HG02938 (cell line): Measurements from ENCODE around the gene CIRBP.
A peak's percentile ranks its signal among the peaks of the same experiment; 100 is the strongest.

Experiments used
- ATAC-seq: cut with Tn5 transposase; IDR thresholded peaks from one replicate; pipeline ENCODE4 v1.9.1; 2021; ENCODE audit warnings: mild to moderate bottlenecking, moderate library complexity; ENCODE audit not compliant: unreplicated experiment

CIRBP gene

DNA sequence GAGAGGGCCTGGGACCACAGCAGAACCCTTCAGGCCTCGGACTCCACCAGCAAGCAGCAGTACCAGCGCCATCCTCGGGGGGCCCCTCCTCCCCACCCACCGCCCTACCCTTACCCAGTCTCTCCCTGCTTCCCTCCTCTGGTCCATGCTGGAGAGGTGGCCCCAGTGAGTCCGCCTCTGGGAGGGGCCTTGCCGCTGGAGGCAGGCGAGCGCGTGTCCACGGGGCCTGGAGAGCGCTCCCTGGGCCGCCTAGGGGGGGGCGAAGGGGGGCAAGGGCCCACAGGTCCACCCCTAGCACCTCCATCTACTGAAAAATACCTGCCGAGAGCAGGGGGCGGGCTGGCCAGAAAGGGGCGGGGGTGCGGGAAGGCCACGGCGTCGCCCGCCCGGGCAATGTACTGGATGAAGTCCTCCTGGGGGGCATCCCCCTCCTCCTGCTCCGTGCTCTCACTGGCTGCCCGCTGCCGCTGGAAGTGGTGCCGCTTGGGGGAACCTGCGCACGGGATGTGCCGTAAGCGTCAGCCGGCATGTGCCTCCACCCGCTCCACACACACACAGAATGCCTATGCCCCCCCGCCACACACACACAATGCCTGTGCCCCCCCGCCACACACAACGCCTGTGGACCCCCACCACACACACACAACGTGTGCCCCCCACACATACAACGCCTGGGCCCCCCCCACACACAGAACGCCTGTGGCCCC, 38.2 kb upstream of the CIRBP start:
- no peak for ATAC-seq

DNA sequence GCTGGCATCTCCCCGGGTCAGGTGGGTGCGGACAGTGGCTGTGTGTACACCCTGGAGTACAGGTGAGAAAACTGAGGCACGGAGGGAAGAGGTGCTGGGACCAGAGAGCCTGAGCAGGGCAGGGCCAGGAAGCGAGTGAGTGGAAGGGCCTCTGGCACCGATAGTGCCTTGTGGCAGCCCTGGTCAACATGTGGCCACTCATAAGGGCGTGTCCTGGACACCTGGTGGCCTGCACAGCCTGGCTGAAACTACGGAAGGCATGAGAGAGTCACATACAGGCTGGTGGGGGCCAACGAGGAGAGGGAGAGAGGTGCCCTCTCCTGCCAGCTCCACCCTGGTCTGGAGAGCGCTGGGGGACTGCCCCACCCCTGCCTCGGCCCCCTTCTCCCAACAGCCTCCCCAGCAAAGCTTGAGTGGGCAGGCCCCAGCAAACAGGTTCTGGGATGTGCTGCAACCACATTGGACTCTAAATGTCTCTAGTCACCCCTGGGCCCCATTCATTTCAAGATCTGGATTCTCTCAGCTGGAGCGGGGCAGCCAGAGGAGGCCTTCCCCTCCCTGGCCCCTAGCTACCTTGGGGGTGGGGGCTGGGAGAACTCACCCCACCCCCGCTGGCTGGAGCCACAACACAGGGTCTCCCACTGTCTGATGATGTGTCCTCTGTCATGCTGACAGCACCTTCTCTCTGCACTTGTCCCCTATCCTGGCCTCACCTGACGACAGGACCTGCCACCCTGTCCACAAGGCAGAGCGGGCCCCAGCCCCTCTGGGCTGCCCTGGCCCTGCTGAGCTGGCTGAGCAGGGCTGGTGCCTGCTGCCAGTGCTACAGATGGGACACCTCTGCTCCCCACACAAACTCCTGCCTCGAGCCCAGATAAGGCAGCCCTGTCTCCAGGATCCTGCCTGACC, 37.1 kb upstream of the CIRBP start:
- no peak for ATAC-seq

DNA sequence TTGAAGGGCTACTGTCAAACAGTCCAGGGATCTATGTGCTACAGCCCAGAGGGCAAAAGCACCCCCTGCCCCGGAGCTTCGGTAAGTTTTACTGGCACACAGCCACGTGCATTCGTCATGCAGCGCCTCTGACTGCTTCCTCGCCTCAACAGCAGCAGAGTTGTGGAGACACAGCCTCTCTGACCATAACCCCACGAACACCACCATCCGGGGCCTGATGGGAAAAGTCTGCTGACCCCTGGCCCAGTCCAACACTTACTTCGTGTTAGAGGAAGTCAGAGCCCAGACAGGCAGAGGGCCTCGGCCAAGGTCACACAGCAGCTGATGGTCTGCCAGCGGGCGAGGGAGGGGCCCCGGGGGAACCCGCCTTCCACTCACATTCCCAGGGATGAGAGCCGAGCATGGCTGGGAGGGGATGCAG, 36.5 kb upstream of the CIRBP start:
- ATAC-seq: no peak

DNA sequence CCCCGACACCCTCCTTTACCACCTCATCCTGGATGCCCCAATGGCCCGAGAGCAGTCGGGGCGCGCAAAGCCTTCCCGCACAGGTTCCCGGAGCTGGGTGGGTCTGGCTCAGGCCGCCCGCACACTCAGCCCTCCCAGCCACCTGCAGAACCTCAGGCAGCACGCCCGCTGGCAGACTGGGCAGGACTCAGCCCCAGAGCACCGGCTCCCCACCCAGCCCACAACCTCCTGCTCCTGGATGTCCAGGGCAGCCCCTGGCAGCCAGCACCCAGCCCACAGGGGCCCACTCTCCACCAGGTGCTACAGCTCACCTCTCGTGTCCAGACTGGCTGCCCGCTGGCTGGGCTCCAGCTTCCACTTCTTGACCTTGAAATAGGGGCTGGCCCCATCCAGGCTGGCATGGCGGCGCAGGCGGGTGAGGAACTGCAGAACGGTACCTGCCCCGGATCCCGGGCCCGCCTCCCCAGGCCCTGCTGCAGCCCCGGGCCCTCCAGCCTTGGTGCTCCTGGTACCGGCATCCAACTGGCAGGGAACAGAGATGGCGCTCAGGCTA, 35.9 kb upstream of the CIRBP start:
- ATAC-seq: no peak

DNA sequence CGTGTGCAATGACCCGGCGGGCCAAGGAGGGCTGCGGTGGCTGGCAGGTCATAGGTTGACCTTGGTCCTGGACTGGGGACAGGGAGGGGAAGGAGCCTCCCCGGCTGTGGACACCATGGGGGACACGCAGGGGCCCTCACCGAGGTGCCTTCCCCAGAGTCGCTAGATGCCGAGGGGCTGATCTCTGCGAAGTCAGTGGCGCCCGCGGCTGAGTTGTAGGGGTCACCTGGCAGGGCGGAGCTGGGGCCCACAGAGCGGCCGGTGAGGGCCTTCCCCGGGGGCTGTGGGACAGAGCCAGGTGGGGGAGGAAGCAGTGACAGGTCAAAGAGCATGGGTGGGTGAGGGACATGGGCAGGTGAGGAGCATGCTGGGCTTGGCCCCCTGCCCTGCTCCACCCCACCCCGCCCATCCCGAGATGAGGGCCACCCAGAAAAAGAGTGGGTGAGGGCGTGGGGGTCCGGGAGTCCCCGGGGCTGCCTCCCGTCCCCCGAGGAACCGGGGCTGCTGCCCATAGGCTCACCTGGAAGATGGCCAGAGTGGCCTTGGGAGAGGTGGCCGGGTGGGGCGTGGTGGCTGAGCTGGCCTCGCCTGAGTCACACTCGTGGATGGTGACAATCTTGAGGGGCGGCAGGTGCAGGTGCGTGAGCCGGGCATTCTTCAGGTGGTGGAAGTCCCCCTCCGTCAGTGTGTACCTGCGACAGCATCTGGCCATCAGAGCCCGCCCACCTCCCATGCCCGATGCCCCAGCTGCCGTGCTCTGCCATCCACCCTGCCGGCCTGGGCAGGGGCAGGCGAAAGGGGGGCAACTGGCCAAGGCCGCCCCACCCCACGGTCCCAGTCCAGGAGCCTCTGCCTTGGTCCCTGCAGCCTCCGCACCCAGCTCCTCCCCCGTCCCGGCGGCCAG, 34.8 kb upstream of the CIRBP start:
- no peak for ATAC-seq

DNA sequence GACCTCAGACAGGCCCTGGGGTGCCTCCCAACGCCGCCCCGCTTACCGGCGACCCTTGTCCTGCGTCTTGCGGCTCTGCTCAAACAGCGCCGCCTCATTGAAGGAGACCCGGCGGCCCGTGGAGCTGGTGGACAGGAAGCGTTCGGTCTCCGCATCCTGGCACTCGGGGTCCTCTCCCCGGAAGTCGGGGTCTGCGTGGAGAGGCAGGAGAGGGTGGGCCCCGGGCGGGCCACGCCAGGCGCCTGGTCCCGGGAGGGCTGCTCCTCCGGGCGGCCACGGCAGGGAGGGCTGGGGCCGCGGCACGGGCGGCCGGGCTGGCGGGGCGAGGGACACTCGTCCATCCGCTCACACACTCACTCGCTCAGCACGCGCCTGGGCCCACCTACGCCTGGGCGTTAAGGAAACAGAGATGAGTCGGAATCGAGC, 34.2 kb upstream of the CIRBP start:
- ATAC-seq: no peak

DNA sequence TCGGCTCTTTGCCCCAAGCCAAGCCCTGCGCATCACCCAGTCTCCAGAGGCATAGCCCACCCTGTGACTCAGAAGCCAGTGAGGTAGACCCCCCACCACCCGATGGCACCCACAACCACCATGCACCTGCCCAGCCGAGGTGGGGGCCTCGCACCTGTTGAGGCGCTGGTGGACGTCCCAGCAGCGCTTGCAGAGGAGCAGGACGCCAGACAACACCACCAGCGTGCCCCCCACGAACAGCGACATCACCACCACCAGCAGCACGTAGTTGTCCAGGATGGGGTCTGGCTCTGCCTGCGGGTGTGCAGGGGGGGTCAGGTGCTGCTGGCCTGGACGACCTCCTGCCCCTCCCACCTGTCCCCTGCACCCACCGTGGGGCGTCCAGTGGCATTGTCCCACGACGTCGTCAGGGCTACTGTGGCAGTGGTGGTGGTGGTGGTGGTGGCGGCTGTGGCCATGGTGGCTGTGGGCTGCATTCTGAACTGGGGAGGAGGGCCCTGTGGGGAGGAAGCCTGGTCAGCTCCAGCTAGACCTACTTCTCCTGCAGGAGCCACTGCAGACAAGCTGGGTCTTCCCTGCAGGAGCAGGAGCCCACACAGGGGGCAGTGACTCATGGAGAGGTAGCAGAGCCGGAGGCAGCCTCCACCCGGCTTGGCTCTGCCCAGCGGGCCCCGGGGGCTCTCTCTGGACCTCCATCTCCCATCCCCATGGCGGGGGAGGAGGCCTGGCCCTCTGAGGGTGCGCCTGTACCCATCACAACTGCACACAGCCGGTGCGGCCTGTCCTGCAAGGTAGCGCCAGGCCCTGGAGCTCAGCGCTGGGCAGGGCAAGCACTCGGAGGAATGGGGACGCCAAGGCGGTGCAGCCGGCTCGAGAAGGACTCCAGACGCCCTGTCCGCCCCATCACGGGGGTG, 33.2 kb upstream of the CIRBP start:
- no peak for ATAC-seq

DNA sequence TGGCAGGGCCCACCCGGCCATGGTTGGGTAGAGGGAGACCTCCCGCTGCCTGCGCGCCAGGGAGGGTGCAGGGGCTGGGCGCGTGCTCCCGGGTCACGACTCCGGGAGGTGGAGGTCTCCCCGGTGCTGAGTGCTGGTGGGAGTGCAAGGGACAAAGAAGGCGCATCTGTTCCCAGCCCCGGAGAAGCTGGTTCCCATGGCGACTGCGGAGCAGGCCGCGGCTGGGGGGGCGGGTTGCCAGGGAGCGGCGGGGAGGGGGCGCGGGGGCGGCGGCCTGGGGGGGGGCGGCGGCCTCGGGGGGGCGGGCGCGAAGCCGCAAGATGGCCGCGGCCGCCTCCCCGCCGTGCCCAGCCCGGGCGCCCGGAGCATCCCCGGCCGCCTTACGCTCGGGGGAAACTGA, 32.6 kb upstream of the CIRBP start:
- ATAC-seq: no peak

DNA sequence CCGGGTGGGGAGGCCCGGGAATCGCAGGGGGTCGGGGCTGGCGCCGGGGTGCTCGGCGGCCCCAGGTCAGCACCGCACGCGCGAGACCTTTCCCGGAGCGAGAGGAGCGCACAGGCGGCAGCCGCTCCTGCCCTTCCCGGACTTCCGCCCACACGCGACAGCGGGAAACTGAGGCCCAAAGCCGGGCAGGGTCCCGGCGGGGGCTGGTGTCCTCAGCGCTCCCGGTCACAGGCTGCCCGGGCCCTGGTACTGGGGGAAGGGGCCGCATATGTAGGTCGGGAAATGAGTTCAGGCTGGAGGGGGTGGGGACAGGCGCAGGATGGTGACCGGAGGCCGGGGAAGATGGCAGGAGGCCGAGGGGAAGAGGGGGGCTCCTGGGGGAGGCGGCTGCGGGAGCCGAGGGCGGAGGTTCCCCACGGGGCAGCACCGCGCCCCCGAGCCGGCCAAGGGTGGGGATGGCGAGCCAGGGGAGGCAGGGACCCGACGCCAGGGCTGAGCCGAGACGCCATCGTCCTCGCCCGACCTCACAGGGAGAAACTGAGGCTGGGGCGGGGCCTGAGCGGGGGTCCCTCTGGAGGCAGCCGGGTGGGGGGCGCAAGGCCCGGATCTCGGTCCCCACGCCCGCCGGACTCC, 32.0 kb upstream of the CIRBP start:
- no peak for ATAC-seq

DNA sequence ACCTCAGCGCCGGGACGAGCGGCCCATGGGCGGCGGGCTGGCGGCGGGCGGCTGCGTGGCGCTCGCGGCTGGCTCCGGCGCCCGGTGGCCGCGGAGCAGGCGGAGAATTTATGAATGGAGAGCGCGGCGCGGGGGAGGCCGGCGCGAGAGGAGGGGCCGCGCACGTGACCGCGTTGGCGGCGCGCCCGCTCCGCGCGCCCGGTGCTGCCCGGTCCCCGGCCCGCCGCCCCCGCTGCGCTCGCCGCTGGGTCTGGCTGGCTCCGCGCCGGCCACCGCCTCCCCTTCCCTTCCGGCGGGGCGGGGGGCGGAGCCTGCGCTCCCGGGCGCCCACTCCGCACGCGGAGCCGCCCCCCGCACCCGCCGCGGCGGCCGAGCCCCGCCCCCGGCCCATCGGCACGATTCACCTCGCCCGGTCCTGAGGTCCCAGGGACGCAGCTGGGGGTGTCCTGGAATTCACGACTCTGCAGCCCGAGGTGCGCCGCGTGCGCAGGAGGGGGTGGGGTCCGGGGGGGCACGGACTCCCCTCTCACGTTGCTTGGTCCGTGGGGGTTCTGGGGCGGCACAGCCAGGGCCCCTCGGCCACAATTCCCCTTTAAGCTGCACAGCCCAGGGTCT, 31.3 kb upstream of the CIRBP start, which contains the start of gene CBARP:
TSS of gene CBARP (minus strand) at position 252 of the 615 bp plus-strand sequence. CDS start 1,905 bp downstream, outside the sequence.
- no peak for ATAC-seq

DNA sequence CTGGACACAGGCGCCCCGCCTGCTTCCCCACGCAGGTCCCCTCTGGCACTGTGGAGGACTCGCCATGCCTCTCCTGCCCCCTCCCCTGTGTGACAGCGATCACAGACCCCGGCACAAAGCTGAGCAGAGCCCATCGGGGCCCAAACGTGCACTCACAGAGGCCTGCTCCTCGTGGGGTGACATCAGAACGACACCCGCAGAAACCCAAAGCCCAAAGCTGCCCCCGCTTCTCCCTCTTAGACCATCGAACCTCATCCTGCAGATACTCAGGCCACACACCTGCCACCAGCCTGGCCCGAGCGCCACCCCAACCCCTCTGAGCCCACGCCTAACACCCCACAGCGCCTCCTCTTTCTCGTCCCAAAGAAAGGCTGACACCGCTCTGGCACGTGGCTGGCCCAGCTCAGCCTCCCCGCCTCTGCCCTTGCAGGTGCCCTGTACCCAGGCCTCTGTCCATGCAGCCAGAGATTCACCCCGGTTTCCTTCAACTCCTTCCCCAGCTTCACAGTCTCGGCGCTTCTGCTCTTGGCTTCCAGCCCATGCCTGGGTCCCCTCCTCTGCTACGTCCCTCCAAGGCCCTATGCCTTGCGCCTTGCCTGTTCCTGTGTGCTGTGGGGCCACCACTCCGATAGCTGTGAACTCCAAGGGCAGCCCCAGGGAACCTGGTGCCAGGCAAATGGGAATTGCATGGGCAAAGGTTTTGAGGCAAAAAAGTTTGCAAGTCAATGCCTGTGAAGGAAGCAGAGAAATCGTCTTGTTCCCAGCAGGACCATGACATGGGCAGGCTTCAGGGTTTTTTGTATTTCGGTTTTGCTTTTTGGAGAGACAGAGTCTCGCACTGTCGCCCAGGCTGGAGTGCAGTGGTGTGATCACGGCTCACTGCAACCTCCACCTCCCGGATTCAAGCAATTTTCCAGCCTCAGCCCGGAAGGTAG, 30.5 kb upstream of the CIRBP start:
- ATAC-seq: no peak

DNA sequence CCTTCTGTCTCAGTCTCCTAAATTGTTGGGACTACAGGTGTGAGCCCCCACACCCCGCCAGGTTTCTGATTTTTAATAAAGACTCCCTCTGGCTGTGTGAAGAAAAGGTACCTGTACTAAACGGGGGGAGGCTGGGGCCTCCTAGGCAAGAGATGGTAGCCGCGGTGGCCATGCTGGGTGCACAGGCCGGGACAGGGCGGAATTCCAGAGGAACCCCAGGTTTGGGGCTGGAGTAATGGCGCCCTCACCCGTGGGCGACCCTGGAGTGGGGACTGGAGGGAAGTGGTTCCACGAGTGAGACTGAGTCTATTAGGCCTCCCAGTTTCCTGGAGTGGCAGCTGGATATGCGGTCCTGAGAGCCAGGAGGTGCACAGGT, 29.7 kb upstream of the CIRBP start:
- ATAC-seq: no peak

DNA sequence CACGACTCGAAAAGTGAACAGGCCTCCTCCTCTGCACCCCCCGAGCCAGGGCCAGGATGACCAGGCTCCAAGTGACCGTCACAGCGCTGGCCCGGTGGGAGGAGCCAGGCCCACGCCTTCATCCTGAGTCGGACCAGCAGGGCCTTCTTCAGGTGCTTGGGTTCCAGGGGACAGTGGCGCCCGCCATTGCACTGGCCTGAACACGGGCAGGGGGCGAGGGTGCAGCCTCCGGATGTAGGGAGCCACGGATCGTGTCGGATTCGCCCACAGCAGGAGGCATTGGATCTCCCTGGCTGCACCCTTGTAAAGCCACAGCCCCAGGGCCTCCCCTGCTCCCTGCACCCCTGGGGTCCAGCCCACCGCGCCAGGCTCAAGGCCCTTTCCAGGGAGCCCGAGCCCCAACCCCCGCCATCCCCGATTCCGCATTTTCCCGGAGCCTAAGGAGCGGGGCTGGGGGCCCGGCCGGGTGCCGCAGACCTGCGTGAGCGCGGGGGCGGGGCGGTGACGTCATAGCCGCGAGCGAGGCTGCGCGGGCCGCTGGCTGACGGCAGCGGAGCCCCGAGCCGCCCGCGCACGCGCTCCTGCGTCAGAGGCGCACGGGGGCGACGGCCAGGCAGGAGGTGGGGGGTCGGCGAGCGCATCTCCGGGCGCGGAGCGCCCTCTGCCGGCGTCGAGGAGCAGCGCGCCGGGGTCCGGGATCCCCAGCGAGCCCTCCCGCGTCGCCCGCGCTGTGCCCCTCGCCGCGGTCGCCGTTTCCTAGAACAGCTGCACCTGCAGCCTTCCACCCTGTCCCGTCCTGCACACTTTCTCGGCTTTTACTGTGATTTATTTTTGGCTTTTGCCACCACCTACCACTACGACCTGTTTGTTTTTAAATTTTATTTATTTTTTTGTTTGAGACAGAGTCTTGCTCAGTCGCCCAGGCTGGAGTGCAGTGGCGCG, 29.1 kb upstream of the CIRBP start:
- ATAC-seq: no peak

DNA sequence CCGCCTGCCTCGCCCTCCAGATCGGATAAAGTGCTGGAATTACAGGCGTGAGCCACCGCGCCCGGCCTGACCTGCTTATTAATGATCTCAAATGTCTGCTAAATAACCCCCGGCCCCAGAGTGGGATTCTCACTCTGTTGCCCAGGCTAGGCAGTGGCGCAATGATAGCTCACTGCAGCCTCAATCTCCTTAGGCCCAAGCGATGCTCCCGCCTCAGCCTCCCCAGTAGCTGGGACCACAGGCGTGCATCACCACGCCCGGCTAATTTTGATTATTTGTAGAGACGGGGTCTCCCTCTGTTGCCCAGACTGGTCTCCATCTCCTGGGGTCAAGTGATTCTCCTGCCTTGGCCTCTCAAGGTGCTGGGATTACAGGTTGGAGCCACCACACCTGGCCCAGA, 28.2 kb upstream of the CIRBP start:
- ATAC-seq: no peak

DNA sequence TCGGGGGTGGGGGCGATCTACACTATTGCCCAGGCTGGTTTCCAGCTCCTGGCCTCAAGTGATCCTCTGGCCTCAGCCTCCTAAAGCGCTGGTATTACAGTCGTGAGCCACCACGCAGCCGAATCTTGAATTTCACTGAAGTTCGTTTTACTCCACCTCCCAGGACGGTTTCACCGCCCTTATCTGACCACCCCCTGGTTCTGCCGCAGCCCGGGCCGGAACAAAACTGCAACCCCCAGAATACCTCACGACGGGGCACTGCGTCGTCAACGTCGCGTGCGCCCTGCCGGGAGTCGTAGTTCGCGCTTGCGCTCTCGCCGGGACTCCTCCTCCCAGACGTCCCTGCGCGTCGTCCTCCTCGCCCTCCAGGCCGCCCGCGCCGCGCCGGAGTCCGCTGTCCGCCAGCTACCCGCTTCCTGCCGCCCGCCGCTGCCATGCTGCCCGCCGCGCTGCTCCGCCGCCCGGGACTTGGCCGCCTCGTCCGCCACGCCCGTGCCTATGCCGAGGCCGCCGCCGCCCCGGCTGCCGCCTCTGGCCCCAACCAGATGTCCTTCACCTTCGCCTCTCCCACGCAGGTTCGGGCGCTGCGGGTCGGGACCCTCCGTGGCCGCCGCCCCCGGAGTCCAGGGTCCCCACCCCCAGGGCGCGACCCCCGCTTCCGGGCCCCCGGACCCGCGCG, 27.6 kb upstream of the CIRBP start, which contains the start of gene ATP5F1D:
TSS of gene ATP5F1D (plus strand) at position 335 of the 679 bp plus-strand sequence. CDS start at position 435, 100 bp downstream.
- peak; percentile 53 for ATAC-seq
